ENCODE measurements around the gene PILRA.

DNA sequence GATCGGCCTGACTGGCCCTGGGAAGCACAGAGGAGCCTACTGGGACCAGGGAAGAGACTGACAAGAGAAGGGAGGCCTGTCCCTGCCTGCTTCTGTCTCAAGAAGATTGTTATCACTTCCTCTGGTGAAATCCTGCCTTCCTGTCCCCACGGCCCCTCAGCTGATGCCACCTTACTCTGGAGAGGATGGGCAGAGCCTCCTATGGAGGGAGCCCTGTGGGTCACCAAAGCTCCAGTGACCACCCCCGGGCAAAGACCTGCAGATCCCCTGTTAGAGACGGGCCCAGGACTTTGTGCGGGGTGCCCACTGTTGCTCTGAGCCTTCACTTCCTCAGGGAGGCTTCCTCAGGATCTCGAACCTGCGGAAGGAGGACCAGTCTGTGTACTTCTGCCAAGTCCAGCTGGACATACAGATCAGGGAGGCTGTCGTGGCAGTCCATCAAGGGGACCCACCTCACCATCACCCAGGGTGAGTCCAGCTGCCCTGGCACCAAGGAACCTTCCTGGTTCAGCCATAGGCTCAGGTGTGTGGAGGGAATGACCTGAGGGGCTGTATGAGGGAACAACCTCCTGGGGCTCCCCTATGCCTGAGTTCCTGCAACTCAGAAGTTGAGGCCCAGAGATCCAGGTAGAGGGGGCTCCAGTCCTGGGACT, 16.7 kb upstream of the PILRA start:
- TF ChIP-seq NR3C1 (CRISPR knock-in tag; IDR thresholded peaks at IDR 0.05), result no peak
- TF ChIP-seq, protein P1, sequence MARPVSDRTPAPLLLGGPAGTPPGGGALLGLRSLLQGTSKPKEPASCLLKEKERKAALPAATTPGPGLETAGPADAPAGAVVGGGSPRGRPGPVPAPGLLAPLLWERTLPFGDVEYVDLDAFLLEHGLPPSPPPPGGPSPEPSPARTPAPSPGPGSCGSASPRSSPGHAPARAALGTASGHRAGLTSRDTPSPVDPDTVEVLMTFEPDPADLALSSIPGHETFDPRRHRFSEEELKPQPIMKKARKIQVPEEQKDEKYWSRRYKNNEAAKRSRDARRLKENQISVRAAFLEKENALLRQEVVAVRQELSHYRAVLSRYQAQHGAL (CRISPR knock-in tag; IDR thresholded peaks at IDR 0.05; ENCODE audit: not compliant biosample characterization), result no peak
- TF ChIP-seq ZNF10 (CRISPR knock-in tag; IDR thresholded peaks at IDR 0.05; ENCODE audit: borderline replicate concordance, low read depth), result no peak
- TF ChIP-seq MTF1 (CRISPR knock-in tag; IDR thresholded peaks at IDR 0.05), result no peak
- TF ChIP-seq, protein P2, sequence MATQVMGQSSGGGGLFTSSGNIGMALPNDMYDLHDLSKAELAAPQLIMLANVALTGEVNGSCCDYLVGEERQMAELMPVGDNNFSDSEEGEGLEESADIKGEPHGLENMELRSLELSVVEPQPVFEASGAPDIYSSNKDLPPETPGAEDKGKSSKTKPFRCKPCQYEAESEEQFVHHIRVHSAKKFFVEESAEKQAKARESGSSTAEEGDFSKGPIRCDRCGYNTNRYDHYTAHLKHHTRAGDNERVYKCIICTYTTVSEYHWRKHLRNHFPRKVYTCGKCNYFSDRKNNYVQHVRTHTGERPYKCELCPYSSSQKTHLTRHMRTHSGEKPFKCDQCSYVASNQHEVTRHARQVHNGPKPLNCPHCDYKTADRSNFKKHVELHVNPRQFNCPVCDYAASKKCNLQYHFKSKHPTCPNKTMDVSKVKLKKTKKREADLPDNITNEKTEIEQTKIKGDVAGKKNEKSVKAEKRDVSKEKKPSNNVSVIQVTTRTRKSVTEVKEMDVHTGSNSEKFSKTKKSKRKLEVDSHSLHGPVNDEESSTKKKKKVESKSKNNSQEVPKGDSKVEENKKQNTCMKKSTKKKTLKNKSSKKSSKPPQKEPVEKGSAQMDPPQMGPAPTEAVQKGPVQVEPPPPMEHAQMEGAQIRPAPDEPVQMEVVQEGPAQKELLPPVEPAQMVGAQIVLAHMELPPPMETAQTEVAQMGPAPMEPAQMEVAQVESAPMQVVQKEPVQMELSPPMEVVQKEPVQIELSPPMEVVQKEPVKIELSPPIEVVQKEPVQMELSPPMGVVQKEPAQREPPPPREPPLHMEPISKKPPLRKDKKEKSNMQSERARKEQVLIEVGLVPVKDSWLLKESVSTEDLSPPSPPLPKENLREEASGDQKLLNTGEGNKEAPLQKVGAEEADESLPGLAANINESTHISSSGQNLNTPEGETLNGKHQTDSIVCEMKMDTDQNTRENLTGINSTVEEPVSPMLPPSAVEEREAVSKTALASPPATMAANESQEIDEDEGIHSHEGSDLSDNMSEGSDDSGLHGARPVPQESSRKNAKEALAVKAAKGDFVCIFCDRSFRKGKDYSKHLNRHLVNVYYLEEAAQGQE (IDR thresholded peaks at IDR 0.05; ENCODE audit: borderline replicate concordance in 1 of 2, low read depth in 1 of 2, low read length in 2 of 2), result no peak
- TF ChIP-seq RBM39 (IDR thresholded peaks at IDR 0.05; ENCODE audit: low read depth, low read length, poor library complexity, severe bottlenecking), result no peak
- no peak for TF ChIP-seq CTCF (CRISPR knock-in tag; IDR thresholded peaks at IDR 0.05)
- no peak for TF ChIP-seq ZNF773 (CRISPR knock-in tag; IDR thresholded peaks at IDR 0.05; ENCODE audit: borderline replicate concordance)
- TF ChIP-seq NPAS2 (CRISPR knock-in tag; IDR thresholded peaks at IDR 0.05; ENCODE audit: borderline replicate concordance), result no peak

All from HepG2 (cell line).